Activated B cell treated with CpG ODN at 0.5 μM for 24 hours (primary cell): ENCODE results near the gene ABHD8. TPM values are rescaled to one million over a fixed set of nuclear protein-coding genes. Genes with fewer than 3 reads are reported as not detected.

Source experiments
- ATAC-seq: fragments of 200-7000 bp; cut with Tn5 transposase; one replicate; pipeline ENCODE4 v1.10.0; 2021; ENCODE audit warnings: low read depth, mild to moderate bottlenecking, moderate library complexity
- CTCF ChIA-PET: fragments of 350-600 bp; sonication (Branson Sonifier 250); formaldehyde crosslinking; loops from one replicate; lab custom pipeline; 2021; ENCODE audit warnings: antibody characterized with exemption; lab: Charles Lee
- POLR2A ChIA-PET: fragments of 350-600 bp; sonication (Branson Sonifier 250); formaldehyde crosslinking; loops from one replicate; lab custom pipeline; 2021; ENCODE audit warnings: antibody characterized with exemption; lab: Charles Lee
- DNase-seq: peaks from one replicate; pipeline ENCODE4 v3.0.0; 2022
- H3K27ac Mint-ChIP-seq: one replicate; pipeline ENCODE4 v1.8.0; 2020; ENCODE audit warnings: mixed read lengths
- H3K27me3 Mint-ChIP-seq: one replicate; pipeline ENCODE4 v1.8.0; 2021; ENCODE audit warnings: mixed read lengths
- H3K36me3 Mint-ChIP-seq: one replicate; pipeline ENCODE4 v1.8.0; 2021; ENCODE audit warnings: low read depth, mixed read lengths
- H3K4me1 Mint-ChIP-seq: one replicate; pipeline ENCODE4 v1.8.0; 2021; ENCODE audit warnings: mixed read lengths
- H3K4me3 Mint-ChIP-seq: one replicate; pipeline ENCODE4 v1.8.0; 2020; ENCODE audit warnings: mild to moderate bottlenecking, mixed read lengths
- H3K9me3 Mint-ChIP-seq: one replicate; pipeline ENCODE4 v1.8.0; 2020; ENCODE audit warnings: mixed read lengths
- intact Hi-C: fragments of 100-400 bp; cut with micrococcal nuclease; formaldehyde crosslinking; loops from one replicate; pipeline ENCODE4 v1.15.1; 2024
- total RNA-seq: library from RNA; stranded (reverse); gene quantifications from 2 replicates; pipeline ENCODE4 v1.2.3, GENCODE V29; 2022
- TF ChIP-seq, protein P1 (sequence below): fragments of 200-600 bp; IDR thresholded peaks from one replicate; pipeline ENCODE4 v1.8.0; 2022; ENCODE audit warnings: antibody characterized with exemption, mild to moderate bottlenecking

Gene ABHD8
- total RNA-seq, 1 donor from 2014 or later: 5.4 TPM

DNA sequence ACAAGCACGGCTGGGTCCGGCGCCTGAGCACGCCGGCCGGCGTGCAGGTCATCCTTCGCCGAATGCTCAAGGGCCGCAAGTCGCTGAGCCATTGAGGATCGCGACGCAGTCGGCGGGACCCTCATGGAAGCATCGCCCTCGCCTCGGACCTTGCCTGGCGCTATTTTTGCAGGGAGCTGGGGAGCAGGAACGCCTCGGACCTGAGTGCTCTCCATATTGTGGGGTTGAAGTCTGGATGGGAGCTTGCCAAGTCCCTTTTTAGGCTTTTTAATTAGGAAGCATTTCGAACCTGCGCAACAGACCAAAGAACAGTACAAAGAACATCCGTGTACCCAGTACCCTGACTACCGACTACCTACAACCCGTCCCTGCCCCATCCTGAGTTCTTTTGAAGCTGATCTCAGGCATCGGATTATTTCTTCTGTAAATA lies 3.1 kb upstream of the ABHD8 start:
- no peaks in the 10 kb centered on the region for H3K9me3 Mint-ChIP-seq
- ChIA-PET CTCF (interaction anchor here (1.6 kb wide), 1 partner anchor 14 kb away, joined by 14 read pairs; no protein-coding TSS in a partner anchor), POLR2A (interaction anchor here (0.5 to 1.0 kb wide), 4 partner anchors 27 to 857 kb away, joined by 3 to 5 read pairs (median 4); partner anchors contain the start of gene USE1)
- H3K36me3 Mint-ChIP-seq: peaks cover 7% of the 10 kb centered on the region
- intact Hi-C loops: loop anchor here (5.0 to 10.0 kb wide), 2 partner anchors 411 to 719 kb away; no protein-coding TSS in a partner anchor
- ATAC-seq (no peak), DNase-seq (no peak)
- TF ChIP-seq, protein P1, sequence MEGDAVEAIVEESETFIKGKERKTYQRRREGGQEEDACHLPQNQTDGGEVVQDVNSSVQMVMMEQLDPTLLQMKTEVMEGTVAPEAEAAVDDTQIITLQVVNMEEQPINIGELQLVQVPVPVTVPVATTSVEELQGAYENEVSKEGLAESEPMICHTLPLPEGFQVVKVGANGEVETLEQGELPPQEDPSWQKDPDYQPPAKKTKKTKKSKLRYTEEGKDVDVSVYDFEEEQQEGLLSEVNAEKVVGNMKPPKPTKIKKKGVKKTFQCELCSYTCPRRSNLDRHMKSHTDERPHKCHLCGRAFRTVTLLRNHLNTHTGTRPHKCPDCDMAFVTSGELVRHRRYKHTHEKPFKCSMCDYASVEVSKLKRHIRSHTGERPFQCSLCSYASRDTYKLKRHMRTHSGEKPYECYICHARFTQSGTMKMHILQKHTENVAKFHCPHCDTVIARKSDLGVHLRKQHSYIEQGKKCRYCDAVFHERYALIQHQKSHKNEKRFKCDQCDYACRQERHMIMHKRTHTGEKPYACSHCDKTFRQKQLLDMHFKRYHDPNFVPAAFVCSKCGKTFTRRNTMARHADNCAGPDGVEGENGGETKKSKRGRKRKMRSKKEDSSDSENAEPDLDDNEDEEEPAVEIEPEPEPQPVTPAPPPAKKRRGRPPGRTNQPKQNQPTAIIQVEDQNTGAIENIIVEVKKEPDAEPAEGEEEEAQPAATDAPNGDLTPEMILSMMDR: no peak
- peak overlapping the region; percentile 91 for H3K27ac Mint-ChIP-seq
- H3K4me3 Mint-ChIP-seq: peak overlapping the region; percentile 88
- no peaks in the 10 kb centered on the region for H3K27me3 Mint-ChIP-seq
- H3K4me1 Mint-ChIP-seq: peaks cover 53% of the 10 kb centered on the region

DNA sequence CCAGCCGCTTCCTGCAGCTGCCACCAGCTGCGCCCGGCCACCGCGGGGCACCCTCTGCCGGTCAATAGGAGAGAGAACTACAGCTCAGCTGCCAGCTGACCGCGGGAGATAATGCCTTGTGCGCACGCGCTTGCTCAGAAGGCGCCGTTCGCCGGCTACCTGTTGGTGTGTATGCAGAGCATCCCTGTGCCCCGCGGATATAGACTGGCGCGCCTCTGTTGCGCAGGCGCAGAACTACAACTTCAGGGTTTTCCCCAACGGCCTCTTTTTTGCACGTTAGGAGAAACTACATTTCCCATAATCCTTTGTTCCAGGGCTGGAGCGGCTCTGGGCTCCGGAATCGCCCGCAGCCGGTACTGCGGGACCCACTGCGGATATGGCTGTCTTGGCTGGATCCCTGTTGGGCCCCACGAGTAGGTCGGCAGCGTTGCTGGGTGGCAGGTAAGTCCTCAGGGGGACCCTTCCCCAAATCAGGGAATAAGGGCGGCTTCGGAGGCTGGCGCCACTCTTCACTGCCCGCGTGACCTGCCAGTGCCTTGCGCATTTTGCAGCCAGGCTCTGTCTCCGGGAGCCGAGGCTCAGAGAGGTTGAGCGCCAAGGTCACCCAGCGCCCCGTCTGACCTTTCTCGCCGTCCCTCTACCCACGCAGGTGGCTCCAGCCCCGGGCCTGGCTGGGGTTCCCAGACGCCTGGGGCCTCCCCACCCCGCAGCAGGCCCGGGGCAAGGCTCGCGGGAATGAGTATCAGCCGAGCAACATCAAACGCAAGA lies 2.5 kb upstream of the ABHD8 start, which contains the start of gene MRPL34:
MRPL34 (plus strand) TSS at position 356 of the 768 bp plus-strand sequence; CDS start at position 377, 21 bp downstream.
- DNase-seq: peak; percentile 88
- no peaks in the 10 kb centered on the region for H3K9me3 Mint-ChIP-seq
- H3K4me1 Mint-ChIP-seq: peaks cover 51% of the 10 kb centered on the region
- ChIA-PET POLR2A (interaction anchor here (0.5 to 1.2 kb wide), 26 partner anchors 13 to 1227 kb away, joined by 3 to 19 read pairs (median 4); partner anchors contain the start of genes ANO8, BABAM1, MVB12A and USE1), CTCF (interaction anchor here (0.7 to 2.3 kb wide), 13 partner anchors 11 to 240 kb away, joined by 3 to 14 read pairs (median 4); partner anchors contain the start of genes ANKLE1, ANO8 and BABAM1)
- H3K27ac Mint-ChIP-seq: peak within 1 kb of the TSS; percentile 91
- intact Hi-C loops: loop anchor here (1.0 to 10.0 kb wide), 7 partner anchors 13 to 718 kb away; partner anchors contain the start of genes BABAM1 and GTPBP3
- peak within 1 kb of the TSS; percentile 88 for H3K4me3 Mint-ChIP-seq
- TF ChIP-seq, protein P1: no peak
- H3K27me3 Mint-ChIP-seq: no peaks in the 10 kb centered on the region
- peaks cover 7% of the 10 kb centered on the region for H3K36me3 Mint-ChIP-seq
- ATAC-seq: peak; percentile 69

DNA sequence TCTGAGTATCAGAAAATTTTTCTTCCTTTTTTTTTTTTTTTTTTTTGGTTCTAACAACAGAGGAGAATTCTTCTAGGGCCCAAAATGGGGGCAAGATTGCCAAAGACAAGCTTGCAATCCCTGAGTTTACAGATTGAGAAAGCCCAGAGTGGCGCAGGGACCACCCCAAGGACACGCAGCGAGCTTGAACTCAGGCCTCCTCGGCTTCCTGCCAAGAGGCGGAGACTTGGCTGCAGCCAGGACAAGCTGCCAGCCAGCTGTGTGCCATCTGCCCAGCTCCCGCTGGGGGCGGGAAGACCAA lies 1.9 kb upstream of the ABHD8 start:
- H3K36me3 Mint-ChIP-seq: peaks cover 9% of the 10 kb centered on the region
- peaks cover 45% of the 10 kb centered on the region for H3K4me1 Mint-ChIP-seq
- POLR2A ChIA-PET: interaction anchor here (0.5 to 1.2 kb wide), 23 partner anchors 12 to 1226 kb away, joined by 3 to 19 read pairs (median 5); partner anchors contain the start of genes ANO8, BABAM1, MVB12A and USE1
- H3K27ac Mint-ChIP-seq: peak overlapping the region; percentile 91
- H3K9me3 Mint-ChIP-seq: no peaks in the 10 kb centered on the region
- ATAC-seq (no peak), DNase-seq (no peak)
- H3K4me3 Mint-ChIP-seq: peak overlapping the region; percentile 88
- no peaks in the 10 kb centered on the region for H3K27me3 Mint-ChIP-seq
- CTCF ChIA-PET: interaction anchor here (0.7 to 2.3 kb wide), 13 partner anchors 11 to 239 kb away, joined by 3 to 14 read pairs (median 4); partner anchors contain the start of genes ANKLE1, ANO8 and BABAM1
- TF ChIP-seq, protein P1: no peak
- intact Hi-C loops: loop anchor here (1.0 to 10.0 kb wide), 7 partner anchors 13 to 718 kb away; partner anchors contain the start of genes BABAM1 and GTPBP3

DNA sequence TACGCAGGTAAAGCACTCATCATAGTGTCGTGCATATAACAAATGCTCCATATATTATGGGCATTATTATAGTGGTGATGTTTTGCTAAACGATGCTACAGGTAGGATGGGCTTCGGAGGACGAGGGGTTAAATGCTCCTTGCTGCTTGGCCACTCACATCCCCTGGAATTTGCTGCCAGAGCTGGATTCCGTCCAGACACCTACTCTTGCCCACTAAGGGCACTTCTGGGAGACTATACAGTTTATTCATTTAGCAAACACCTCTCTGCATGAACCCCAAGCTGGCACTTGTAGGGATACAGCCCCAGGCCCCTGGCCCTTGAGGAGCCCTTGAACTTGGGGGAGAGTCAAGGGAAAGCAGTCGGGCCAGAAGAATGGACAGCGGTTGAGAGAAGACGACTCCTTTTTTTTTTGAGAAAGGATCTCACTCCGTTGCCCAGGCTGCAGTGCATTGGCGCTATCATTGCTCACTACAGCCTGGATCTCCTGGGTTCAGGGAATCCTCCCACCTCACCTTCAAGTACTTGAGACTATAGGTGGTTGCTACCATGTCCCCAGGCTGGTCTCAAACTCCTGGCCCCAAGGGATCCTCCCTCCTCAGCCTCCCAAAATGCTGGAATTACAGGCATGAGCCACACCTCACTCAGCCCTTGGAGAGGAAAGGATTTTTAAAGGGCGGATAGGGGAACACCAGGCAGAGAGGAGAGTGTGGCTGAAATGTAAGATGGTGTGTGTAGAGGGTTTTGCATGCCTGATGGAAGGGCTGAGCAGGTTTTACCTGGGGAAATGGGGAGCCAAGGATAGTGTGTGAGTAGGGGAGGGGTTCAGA lies 1.4 kb upstream of the ABHD8 start:
- intact Hi-C loops: loop anchor here (1.0 to 10.0 kb wide), 7 partner anchors 12 to 717 kb away; partner anchors contain the start of genes BABAM1 and GTPBP3
- Mint-ChIP-seq H3K27me3 (no peaks in the 10 kb centered on the region), H3K4me1 (peaks cover 44% of the 10 kb centered on the region), H3K36me3 (peaks cover 8% of the 10 kb centered on the region), H3K9me3 (no peaks in the 10 kb centered on the region), H3K4me3 (peak overlapping the region; percentile 88), H3K27ac (peak overlapping the region; percentile 91)
- TF ChIP-seq, protein P1: no peak
- ChIA-PET CTCF (interaction anchor here (0.7 to 2.3 kb wide), 16 partner anchors 10 to 239 kb away, joined by 3 to 14 read pairs (median 4); partner anchors contain the start of genes ANKLE1, ANO8 and BABAM1), POLR2A (interaction anchor here (0.6 to 1.6 kb wide), 23 partner anchors 12 to 1226 kb away, joined by 3 to 19 read pairs (median 5); partner anchors contain the start of genes ANO8, BABAM1, MVB12A and USE1)
- no peak for ATAC-seq
- DNase-seq: no peak
